ENCODE data around the gene OR4S2.

OR4S2 gene, protein sequence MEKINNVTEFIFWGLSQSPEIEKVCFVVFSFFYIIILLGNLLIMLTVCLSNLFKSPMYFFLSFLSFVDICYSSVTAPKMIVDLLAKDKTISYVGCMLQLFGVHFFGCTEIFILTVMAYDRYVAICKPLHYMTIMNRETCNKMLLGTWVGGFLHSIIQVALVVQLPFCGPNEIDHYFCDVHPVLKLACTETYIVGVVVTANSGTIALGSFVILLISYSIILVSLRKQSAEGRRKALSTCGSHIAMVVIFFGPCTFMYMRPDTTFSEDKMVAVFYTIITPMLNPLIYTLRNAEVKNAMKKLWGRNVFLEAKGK

DNA sequence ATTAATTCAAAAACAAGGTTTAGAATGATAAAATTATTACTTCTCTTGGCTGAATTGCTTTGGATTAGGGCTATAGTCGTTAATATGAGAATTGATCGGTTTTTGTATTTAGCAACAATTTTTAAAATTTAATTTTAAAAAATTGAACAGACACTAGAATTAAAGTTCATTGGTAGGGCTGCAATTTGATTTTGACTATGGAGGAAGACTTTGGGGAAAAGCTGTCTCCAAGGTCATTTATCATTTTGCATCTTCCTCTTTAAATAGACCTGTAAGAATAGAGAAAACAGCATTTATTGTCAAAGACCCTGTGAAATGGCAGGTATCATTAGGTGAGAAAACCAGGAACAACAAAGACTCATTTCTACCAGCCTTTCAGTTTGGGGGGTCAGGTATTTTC, at the start of gene OR4S2:
Gene OR4S2, plus strand, starts transcription at position 301 of the 400 bp plus-strand sequence. CDS start 2,577 bp downstream, outside the sequence.
- no peak for DNase-seq

DNA sequence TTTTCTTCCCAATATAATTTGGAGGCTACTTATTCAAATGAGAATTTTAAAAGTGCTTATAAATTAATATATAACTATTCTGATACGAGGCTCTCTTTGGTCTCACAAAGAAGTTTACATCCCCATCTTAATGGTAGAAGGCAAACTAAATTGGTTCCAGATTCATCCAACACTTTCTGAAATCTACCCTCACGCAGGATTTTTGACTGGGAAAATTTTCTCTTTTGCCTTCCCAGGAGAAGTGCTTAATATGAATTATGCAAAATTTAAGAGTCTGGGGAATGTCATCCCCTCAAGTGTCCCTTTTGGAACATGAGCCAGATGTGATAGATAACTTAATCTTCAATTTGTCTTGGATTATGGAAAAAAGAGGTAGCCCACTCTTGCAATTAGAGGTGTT, 40.6 kb upstream of the OR4S2 start, which contains the start of gene OR4C11:
Gene OR4C11, minus strand, starts transcription at position 101 of the 400 bp plus-strand sequence. CDS start 3,272 bp downstream, outside the sequence.
- no peak for DNase-seq

DNA sequence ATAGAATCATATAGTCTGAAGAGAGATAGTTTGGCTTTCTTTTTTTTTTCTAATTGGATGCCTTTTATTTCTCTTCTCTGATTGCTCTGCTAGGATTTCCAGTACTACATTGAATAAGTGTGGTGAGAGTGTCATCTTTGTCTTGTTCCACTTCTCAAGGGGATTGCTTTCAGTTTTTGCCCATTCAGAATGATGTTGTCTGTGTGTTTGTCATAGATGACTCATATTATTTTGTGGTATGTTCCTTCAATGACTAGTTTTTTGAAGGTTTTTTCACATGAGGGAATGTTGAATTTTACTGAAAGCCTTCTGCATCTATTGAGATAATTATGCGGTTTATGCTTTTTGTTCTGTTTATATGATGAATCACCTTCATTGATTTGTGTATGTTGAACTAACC, 23.6 kb upstream of the OR4S2 start:
- DNase-seq, result no peak

DNA sequence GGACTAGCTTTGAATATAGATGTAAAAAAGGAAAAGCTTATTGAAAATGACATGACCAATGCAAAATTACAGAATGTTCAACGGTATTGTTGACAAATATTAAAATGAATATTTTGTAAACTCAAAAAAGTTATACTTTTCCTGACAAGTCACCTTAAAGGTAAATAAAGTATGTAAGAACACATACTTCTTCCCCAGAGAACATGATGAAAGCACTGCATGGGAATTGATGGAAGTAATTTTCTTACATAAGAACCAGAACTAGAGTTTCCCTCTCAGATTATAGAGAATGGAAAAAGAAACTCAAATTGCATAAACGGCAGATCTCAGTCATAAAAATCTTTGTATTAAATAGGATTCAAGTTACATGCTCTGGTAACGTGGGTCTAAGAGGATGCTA, 13.3 kb upstream of the OR4S2 start, which contains the start of gene OR4P4:
Gene OR4P4, plus strand, starts transcription at position 301 of the 400 bp plus-strand sequence.
- no peak for DNase-seq

DNA sequence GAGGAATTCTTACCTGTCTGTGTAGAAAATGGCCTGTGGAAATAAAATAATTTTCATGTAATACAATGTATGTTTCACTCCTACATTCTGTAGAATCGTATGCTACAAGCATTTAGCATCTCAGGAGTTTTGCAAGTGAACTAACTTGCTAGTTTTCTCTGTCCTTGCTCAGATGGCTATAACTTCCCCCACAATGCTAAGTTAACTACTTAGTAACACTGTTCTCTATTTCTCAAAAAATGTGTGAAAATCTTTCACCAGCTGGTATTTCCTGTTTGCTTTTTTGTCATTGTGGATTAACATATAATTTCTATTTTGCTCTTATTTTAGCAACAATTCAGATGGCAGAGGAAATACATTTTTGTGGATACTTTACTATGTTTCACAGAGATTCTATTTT, 4.4 kb downstream of the OR4S2 start:
- DNase-seq, result no peak

DNA sequence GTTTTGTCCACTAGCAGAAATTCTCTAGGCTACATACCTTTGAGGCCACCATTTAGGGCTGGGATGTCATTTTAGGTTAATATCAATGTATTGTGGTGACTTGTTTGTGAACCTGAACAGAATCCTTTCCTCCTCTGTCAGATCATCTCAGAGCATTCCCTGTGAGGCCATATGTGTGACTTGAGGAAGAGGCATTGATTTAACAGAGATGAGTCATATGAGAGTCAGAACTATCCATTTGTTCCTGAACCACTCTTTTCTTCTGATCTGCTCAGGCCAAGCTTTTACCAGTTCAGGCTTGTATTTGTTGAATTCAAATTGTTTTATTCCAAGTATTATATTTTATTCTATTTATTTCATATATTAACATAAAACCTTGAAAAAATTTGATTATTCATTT, 7.0 kb downstream of the OR4S2 start:
- no peak for DNase-seq

DNA sequence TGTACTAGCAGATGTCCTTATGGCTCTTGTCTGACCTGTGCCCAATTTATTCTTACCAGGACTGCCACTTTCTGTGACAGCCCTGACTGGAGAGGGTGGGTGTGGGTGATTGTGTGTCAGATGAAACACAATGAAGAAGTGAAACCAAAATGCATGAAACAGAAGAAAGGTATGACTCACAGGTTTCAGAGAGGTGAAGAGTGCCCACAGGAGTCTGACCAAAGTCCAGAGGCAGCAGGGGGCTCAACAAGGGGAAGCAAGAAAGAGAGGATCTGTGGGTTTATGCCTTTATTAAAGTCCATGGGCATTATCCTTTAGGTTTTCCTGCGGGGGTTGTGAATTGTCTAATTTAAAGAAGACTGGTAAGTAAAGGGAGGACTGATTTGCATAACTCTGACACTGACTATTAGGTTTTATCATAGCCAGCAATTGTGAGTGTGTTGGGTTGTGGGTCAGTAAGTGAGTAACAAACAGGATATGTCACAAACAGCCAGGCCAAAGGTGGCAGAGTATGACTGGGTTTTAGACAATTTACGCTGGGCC, 10.0 kb downstream of the OR4S2 start:
- peak; percentile 32 for DNase-seq

DNA sequence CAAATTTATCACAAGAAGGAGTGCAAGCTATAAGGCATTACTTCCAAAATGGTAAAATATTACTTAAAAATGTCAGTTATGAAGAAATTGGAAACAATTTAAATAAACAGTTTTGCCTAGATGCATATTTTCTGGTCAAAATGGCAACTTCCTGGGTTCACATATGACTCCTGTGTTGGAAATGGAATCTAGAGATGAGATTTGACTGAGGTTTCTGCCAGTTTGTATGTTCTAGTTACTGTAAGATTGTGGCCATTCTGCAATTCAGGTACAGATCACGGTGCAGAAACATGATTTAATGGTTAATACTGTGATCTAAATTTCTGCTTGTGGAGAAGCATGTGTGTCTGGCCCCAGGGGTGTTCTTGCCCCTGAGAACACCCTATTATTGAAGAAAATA, 10.5 kb downstream of the OR4S2 start:
- no peak for DNase-seq

DNA sequence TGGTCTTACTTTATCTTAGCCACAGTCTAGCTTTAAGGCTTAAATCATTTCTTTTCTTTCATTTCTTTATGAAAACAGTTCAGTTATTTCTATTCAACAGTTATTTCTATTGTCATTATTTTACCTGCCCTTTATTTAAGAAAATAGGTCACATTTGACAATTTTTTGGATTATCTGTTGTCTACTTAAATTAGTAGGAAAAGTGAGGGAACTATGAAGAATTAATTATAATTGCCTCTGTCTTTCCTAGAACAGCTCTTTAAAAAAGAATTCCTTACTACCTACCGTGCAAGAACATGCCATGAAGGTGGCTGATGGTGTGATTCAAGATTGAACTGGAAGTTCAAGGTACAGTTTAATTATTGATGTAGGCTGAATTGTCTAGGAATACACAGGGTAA, 13.8 kb downstream of the OR4S2 start, which contains the start of gene OR4C6:
Gene OR4C6, plus strand, starts transcription at position 301 of the 400 bp plus-strand sequence. CDS start 2,966 bp downstream, outside the sequence.
- no peak for DNase-seq

DNA sequence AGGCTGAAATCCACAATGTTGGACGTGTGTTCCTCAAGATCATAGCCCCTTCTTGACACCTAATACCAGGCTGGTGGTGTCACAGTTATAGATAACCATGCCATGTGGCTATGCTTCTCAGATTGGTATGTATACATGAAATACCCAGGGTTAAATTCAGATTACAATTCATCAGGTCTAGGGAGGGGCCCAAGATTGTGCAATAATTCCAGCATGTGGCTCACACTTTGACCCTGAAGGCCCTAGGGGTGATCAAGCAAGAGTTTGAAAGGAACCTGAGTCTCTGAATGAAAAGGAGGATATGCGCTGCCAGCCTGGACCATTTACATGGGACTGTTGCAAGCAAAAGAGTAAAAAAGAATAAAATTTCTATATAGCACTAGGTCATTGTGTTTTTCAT, 21.2 kb downstream of the OR4S2 start:
- no peak for DNase-seq

DNA sequence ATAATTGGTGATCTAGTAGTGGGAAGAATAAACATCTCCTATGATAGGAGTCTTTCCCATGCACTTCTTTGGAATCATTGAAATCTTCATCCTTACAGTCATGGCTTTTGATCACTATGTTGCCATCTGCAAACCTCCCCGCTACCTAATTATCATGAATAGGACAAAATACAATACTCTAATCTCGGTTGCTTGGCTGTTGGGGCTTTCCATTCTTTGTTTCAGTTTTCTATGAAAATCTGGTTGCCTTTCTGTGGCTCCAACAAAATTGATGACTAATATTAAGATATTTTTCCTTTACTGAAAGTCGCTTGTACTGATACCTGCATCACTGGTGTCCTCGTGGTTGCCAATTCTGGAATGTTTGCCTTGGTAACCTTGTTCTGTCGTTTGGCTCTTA, 25.7 kb downstream of the OR4S2 start:
- DNase-seq, result no peak

DNA sequence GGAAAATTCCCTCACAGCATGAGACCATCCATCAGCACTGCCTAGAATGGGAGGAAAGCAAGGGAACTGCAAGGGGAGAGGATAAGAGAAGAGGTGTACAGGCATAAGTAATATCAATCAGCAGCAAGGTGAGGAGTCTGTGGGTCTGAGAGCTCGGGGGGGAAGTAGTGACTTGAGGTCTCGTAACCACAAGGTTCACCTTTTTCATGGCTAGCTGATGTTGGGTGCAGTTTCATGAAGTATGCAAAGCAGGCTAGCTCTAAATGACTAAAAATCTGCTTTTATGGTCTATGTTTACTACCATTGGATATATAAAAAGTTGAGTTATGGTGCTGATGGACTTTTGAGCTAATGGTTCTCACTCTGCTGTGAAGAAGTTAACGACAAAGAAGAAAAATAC, 49.7 kb downstream of the OR4S2 start:
- DNase-seq, result no peak

DNA sequence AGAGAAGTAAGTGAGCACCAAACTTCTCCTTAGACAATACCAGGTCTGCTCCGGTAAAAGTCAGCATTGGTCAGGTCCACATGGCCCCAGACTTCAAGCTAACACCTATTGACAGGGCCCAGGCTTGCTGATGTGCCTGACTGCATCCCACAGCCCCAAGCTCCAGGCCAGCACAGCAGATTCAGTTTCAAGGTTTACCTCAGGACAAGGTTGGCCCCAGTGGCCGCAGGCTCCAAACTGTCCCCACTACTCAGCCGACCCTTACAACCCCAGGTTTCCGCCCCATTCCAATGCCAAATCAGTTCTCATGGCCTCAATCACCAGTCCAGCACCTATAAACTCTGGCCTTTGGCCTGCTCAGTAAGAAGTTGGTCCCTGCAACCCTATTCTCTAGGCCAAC, 53.3 kb downstream of the OR4S2 start:
- no peak for DNase-seq
